Thyroid gland (tissue), 4 donors: ENCODE data around the gene SAA4. TPM values are rescaled to one million over a fixed set of nuclear protein-coding genes. Genes with fewer than 3 reads are reported as not detected.

Experiments
- DNase-seq, 2 donors: peaks; one replicate each; pipeline ENCODE4 v3.0.0-alpha.2; 2019
- H3K27ac ChIP-seq, 3 donors: fragments of 200-600 bp; sonication (generic); 1 replicate in 2 of 3; 2 replicates in 1 of 3; pipeline ENCODE4 v1.5.1; 2016 to 2019; ENCODE audit warnings: mild to moderate bottlenecking in 1 of 3, moderate library complexity in 1 of 3
- H3K27me3 ChIP-seq: fragments of 200-600 bp; sonication (generic); one replicate; pipeline ENCODE4 v1.5.1; 2019
- H3K36me3 ChIP-seq, 2 donors: fragments of 200-600 bp; sonication (generic); one replicate each; pipeline ENCODE4 v1.5.1; 2016 to 2019
- H3K4me1 ChIP-seq, 2 donors: fragments of 200-600 bp; sonication (generic); one replicate each; pipeline ENCODE4 v1.5.1; 2017 to 2019
- H3K4me3 ChIP-seq, 3 donors: fragments of 200-600 bp; sonication (generic); replicated peaks in 1 of 3; 1 replicate in 2 of 3; 2 replicates in 1 of 3; pipeline ENCODE4 v1.5.1; 2016; ENCODE audit warnings: mild to moderate bottlenecking in 1 of 3
- H3K9me3 ChIP-seq: fragments of 200-600 bp; sonication (generic); one replicate; pipeline ENCODE4 v1.5.1; 2017
- CTCF ChIP-seq, 6 experiments: fragments of 200-600 bp in 3 of 6; fragments of 450-650 bp in 3 of 6; sonication (generic) in 3 of 6; IDR thresholded peaks; one replicate each; pipeline ENCODE4 v1.5.1; 2016 to 2019; ENCODE audit warnings: antibody characterized with exemption in 6 of 6, mild to moderate bottlenecking in 2 of 6, inconsistent platforms in 1 of 6, moderate library complexity in 1 of 6
- POLR2A ChIP-seq, 2 donors: fragments of 450-650 bp; IDR thresholded peaks; one replicate each; pipeline ENCODE4 v1.6.1; 2017; ENCODE audit warnings: antibody characterized with exemption in 2 of 2, mild to moderate bottlenecking in 2 of 2, moderate library complexity in 1 of 2
- WGBS, 2 donors: methylation state at CpG; one replicate each; pipeline ENCODE4 v1.1.5; 2017; 5-methylcytosine and 5-hydroxymethylcytosine counted together
- intact Hi-C: fragments of 100-400 bp; cut with DNase I; formaldehyde crosslinking; loops from one replicate; pipeline ENCODE4 v1.15.1; 2023
- total RNA-seq, 4 donors: library from RNA; depleted of rRNA; stranded (reverse); fragments of >200 nt; gene quantifications; one replicate each; pipeline ENCODE4 v1.2.3, GENCODE V29; 2016

Gene SAA4
- total RNA-seq, 4 donors from 2014 or later: not detected

GRCh38 chr11:18243783-18244362 lies 7.3 kb upstream of the SAA4 start:
- Histone ChIP-seq H3K4me1 (no peaks in the 10 kb centered on the region), H3K27me3 (no peaks in the 10 kb centered on the region), H3K4me3 (no peak overlapping the region), H3K9me3 (no peaks in the 10 kb centered on the region), H3K36me3 (no peaks in the 10 kb centered on the region), H3K27ac (no peak overlapping the region)
- DNase-seq: peak; percentile 13 to 27
- intact Hi-C loops: loop anchor here (5.0 kb wide), 1 partner anchor 488 kb away; no protein-coding TSS in a partner anchor
- 0% methylated on average over 1 of the region's 1 CpG for WGBS, 2 donors
- TF ChIP-seq CTCF (IDR thresholded peaks at IDR 0.05) (peak in 5 of 6 experiments; percentile 30 to 67 (median 51)), POLR2A (IDR thresholded peaks at IDR 0.05) (no peak)

DNA sequence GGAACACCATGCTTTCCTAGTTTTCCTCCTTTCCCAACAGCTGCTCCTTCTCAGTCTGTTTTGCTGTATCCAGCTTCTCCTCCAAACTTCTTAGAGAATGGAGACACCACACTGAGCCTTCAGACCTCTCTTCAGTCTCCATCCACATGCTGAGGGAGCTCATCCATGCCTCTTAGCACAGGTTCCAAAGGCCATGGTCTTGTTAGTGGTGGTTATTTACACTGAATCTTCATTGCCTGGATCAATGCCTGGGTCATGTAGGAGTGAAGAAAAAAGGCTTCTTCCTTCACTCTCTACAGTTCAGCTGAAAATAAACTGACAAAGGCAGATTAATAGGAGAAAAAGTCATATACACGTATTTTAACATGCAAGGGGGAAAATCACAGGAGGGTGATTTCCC lies 3.1 kb upstream of the SAA4 start:
- TF ChIP-seq POLR2A (IDR thresholded peaks at IDR 0.05): no peak
- no peak for TF ChIP-seq CTCF (IDR thresholded peaks at IDR 0.05)
- Histone ChIP-seq H3K27ac (no peak overlapping the region), H3K9me3 (no peaks in the 10 kb centered on the region), H3K4me3 (no peak overlapping the region), H3K27me3 (no peaks in the 10 kb centered on the region), H3K4me1 (no peaks in the 10 kb centered on the region), H3K36me3 (no peaks in the 10 kb centered on the region)
- WGBS, 2 donors: 92% methylated on average over 1 of the region's 1 CpG
- intact Hi-C loops: loop anchor here (5.0 kb wide), 1 partner anchor 493 kb away; no protein-coding TSS in a partner anchor
- DNase-seq: no peak

DNA sequence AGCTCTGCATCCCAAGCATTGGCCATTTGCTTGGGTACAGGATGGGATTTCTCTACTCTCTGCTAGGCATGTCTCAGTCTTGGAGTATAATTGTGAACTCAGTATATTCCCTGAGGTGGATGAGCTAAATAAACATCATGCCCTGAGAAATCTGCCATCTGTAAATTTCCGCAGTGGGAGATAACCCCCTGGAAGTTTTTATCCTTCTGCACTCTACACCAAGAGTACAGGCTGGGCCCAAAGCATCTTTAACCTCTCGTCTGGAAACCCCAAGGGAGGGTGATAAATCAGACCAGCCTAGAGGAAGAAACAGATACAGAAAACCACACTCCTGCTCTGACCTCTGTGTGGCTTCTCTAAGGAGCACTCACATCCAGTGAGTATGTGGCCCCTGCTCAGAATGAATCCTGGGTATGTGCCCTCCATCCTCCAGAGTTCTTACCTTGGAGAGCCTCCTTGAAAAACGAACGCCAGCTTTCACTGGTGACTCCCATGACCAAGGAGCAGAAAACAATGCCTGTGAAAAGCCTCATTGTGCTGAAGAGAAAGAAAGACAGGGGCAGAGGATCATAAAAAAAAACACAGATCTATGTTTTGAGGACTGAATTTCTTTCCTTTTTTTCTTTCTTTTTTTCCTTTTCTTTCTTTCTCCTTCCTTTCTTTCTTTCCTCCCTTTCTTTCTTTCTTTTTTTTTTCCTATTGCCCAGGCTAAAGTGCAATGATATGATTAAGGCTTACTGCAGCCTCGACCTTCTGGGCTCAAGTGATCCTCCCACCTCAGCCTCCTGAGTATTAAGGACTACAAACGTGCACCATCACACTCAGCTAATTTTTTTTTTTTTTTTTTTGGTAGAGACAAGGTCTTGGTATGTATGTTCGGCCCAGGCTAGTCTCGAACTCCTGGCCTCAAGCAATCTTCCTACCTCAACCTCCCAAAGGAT lies 938 bp downstream of the SAA4 start:
- TF ChIP-seq POLR2A (IDR thresholded peaks at IDR 0.05) (no peak), CTCF (IDR thresholded peaks at IDR 0.05) (no peak)
- WGBS, 2 donors: 54 to 56% methylated on average over 8 of the region's 8 CpGs

GRCh38 chr11:18233912-18234311 lies 2.7 kb downstream of the SAA4 start:
- TF ChIP-seq CTCF (IDR thresholded peaks at IDR 0.05) (no peak), POLR2A (IDR thresholded peaks at IDR 0.05) (no peak)
- H3K36me3 ChIP-seq: no peaks in the 10 kb centered on the region
- H3K27ac ChIP-seq: no peak overlapping the region
- no peak for DNase-seq
- no peaks in the 10 kb centered on the region for H3K27me3 ChIP-seq
- H3K9me3 ChIP-seq: no peaks in the 10 kb centered on the region
- no peaks in the 10 kb centered on the region for H3K4me1 ChIP-seq
- H3K4me3 ChIP-seq: no peak overlapping the region
- intact Hi-C loops: no loop called here
- WGBS, 2 donors: 93 to 96% methylated on average over 4 of the region's 4 CpGs

More for the DNA sequence above, 938 bp downstream of the SAA4 start:
- DNase-seq: no peak
- H3K4me1 ChIP-seq: no peaks in the 10 kb centered on the region
- H3K9me3 ChIP-seq: no peaks in the 10 kb centered on the region
- H3K27me3 ChIP-seq: no peaks in the 10 kb centered on the region
- H3K36me3 ChIP-seq: no peaks in the 10 kb centered on the region
- intact Hi-C loops: no loop called here
- H3K27ac ChIP-seq: no peak overlapping the region
- no peak overlapping the region for H3K4me3 ChIP-seq

DNA sequence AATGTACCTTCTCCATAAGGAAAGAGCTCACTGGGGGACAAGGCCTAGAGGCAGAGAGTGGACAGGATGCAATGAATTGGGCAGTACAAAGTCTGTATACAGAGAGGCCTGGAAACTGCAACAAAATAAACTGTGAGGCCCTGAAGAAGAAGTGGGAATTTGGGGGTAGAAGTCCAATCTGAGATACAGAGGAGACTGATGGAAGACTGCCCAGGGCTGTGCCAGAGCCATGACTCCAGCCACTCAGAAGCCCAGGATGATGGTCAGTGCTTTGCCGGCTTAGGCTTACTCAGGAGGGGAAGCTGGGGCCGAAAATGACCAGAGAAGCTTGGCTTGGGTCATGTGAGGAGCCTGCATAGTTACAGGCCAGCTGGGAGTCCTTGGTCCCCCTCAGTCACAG lies 5.7 kb downstream of the SAA4 start:
- TF ChIP-seq CTCF (IDR thresholded peaks at IDR 0.05): no peak
- WGBS, 2 donors: 91% methylated on average over 2 of the region's 2 CpGs
- Histone ChIP-seq H3K27me3 (no peaks in the 10 kb centered on the region), H3K9me3 (no peaks in the 10 kb centered on the region), H3K4me1 (no peaks in the 10 kb centered on the region), H3K36me3 (no peaks in the 10 kb centered on the region), H3K4me3 (no peak overlapping the region), H3K27ac (no peak overlapping the region)
- intact Hi-C loops: no loop called here
- DNase-seq: no peak
